ENCODE data around the gene CLINT1. TPM values are rescaled to one million over a fixed set of nuclear protein-coding genes. Genes with fewer than 3 reads are reported as not detected.
A peak's percentile ranks its signal among the peaks of the same experiment; 100 is the strongest.

The CLINT1 gene
- total RNA-seq, 1 donor from 2014 or later: 105 TPM

DNA sequence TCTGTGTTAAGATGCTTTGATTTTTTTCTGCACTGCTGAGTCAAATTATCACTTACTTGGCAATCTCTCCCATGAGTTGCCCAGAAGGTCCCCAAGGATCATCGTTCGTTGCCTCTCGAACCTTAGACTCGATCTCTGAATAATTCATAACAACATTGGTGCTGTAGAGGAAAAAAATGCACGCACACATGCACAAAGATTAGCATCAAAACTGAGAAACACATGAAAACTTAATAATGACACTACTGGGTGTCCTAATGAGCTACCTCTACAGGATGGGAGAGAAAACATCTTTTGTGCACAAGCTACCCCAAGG is 41.6 kb downstream of the CLINT1 start:
- TF ChIP-seq, protein P1, sequence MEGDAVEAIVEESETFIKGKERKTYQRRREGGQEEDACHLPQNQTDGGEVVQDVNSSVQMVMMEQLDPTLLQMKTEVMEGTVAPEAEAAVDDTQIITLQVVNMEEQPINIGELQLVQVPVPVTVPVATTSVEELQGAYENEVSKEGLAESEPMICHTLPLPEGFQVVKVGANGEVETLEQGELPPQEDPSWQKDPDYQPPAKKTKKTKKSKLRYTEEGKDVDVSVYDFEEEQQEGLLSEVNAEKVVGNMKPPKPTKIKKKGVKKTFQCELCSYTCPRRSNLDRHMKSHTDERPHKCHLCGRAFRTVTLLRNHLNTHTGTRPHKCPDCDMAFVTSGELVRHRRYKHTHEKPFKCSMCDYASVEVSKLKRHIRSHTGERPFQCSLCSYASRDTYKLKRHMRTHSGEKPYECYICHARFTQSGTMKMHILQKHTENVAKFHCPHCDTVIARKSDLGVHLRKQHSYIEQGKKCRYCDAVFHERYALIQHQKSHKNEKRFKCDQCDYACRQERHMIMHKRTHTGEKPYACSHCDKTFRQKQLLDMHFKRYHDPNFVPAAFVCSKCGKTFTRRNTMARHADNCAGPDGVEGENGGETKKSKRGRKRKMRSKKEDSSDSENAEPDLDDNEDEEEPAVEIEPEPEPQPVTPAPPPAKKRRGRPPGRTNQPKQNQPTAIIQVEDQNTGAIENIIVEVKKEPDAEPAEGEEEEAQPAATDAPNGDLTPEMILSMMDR (IDR thresholded peaks at IDR 0.05): no peak
- Mint-ChIP-seq H3K27ac (peak overlapping the region; percentile 64), H3K36me3 (ENCODE audit: low read depth) (peaks cover 49% of the 10 kb centered on the region), H3K9me3 (no peaks in the 10 kb centered on the region), H3K27me3 (no peaks in the 10 kb centered on the region), H3K4me1 (peaks cover 19% of the 10 kb centered on the region), H3K4me3 (no peak overlapping the region)
- DNase-seq (no peak), ATAC-seq (ENCODE audit: low read depth) (no peak)
- POLR2A ChIA-PET: interaction anchor here (1.1 kb wide), 1 partner anchor 177 kb away, joined by 3 read pairs; no protein-coding TSS in a partner anchor
- CTCF ChIA-PET: interaction anchor here (0.7 to 4.4 kb wide), 16 partner anchors 9 to 1315 kb away, joined by 3 to 81 read pairs (median 6); no protein-coding TSS in a partner anchor
- intact Hi-C loops (cut with micrococcal nuclease): loop anchor here (5.0 to 10.0 kb wide), 2 partner anchors 257 to 360 kb away; no protein-coding TSS in a partner anchor

DNA sequence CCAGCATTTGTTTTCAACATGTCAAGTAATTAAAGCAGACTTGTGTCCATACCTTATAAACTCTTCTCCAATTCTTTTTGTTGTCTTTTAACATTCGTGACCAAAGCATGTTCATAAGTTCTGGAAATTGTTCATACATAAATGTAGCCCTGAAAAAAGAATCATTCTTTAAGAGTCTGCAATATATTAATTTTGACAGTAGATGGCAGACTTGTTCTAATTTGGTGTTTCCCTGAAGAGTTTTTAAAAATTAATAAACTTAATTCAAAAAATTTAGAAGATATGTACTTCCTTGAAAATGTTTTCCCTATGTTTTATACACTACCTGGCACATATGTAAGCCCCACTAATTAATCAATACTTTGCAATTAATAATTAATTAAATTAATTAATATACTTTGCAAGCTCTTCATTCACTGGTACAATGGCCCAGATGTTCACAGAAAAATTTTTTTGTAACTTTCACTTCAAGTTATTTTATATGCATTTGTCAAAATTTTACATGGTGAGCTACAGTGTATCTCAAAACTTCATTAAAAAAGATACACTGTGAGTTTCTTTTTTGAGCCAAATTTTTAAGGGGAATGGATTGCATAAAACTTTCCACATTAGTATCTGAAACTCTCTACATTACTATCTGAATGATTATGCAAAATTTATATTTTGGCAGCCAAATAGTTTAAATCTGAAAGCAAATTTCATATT is 42.1 kb downstream of the CLINT1 start:
- POLR2A ChIA-PET: interaction anchor here (1.1 kb wide), 1 partner anchor 178 kb away, joined by 3 read pairs; no protein-coding TSS in a partner anchor
- no peak for DNase-seq
- Mint-ChIP-seq H3K9me3 (no peaks in the 10 kb centered on the region), H3K27ac (no peak overlapping the region), H3K27me3 (no peaks in the 10 kb centered on the region), H3K36me3 (ENCODE audit: low read depth) (peaks cover 49% of the 10 kb centered on the region), H3K4me3 (no peak overlapping the region), H3K4me1 (peaks cover 19% of the 10 kb centered on the region)
- no peak for ATAC-seq (ENCODE audit: low read depth)
- CTCF ChIA-PET: interaction anchor here (0.7 to 4.4 kb wide), 16 partner anchors 9 to 1315 kb away, joined by 3 to 81 read pairs (median 6); no protein-coding TSS in a partner anchor
- intact Hi-C loops (cut with micrococcal nuclease): loop anchor here (1.0 to 10.0 kb wide), 5 partner anchors 131 to 1316 kb away; no protein-coding TSS in a partner anchor
- TF ChIP-seq, protein P1 (IDR thresholded peaks at IDR 0.05): peak; percentile 44

DNA sequence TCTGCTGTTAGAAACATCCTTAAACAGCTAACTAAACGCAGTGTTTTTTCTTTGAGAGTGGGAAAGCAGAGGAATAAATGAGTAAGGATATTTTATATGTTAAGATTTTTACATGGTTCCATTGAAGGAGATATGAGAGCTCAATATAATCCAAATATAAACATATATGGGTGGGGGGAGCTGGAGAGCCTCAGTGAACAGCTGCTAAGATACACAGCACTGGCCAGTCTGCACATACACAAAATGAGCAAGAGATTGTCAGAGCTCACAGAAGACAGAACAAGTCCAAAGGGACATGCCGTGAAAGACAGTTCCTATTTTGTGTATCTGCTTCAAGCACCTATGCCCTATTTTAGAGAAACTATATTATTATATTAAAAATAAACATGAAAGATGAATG is 46.9 kb downstream of the CLINT1 start:
- Mint-ChIP-seq H3K27ac (no peak overlapping the region), H3K4me1 (no peaks in the 10 kb centered on the region), H3K36me3 (ENCODE audit: low read depth) (peaks cover 78% of the 10 kb centered on the region), H3K4me3 (no peak overlapping the region), H3K27me3 (no peaks in the 10 kb centered on the region), H3K9me3 (no peaks in the 10 kb centered on the region)
- intact Hi-C loops (cut with micrococcal nuclease): loop anchor here (10.0 kb wide), 1 partner anchor 263 kb away; no protein-coding TSS in a partner anchor
- POLR2A ChIA-PET: no interaction called here
- DNase-seq (no peak), ATAC-seq (ENCODE audit: low read depth) (no peak)
- TF ChIP-seq, protein P1 (IDR thresholded peaks at IDR 0.05): no peak
- CTCF ChIA-PET: interaction anchor here (0.7 to 4.6 kb wide), 5 partner anchors 8 to 1320 kb away, joined by 3 to 31 read pairs (median 6); no protein-coding TSS in a partner anchor

DNA sequence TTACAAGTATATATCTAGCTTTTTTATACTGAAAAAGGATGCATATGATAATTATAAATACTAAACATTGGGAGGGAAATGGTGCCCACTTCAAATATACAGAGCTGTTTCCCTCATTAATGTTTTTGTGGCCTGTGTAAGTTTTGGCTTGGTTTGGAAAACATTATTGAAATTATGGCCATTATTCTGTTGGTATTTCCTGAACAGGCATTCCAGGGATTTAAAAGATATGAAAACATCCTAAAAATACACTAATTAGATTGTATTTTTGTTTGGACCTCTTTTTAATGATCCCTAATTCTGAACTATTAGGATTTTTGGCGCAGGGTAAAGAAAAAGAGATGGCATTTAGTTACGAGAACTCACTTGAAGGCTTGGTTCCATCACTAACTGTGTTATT is 50.9 kb downstream of the CLINT1 start:
- Mint-ChIP-seq H3K4me1 (no peaks in the 10 kb centered on the region), H3K4me3 (no peak overlapping the region), H3K27me3 (no peaks in the 10 kb centered on the region), H3K36me3 (ENCODE audit: low read depth) (peaks cover 76% of the 10 kb centered on the region), H3K9me3 (no peaks in the 10 kb centered on the region), H3K27ac (no peak overlapping the region)
- DNase-seq (no peak), ATAC-seq (ENCODE audit: low read depth) (no peak)
- intact Hi-C loops (cut with micrococcal nuclease): no loop called here
- ChIA-PET CTCF (interaction anchor here (0.8 kb wide), 1 partner anchor 9 kb away, joined by 3 read pairs; no protein-coding TSS in a partner anchor), POLR2A (no interaction called here)
- TF ChIP-seq, protein P1 (IDR thresholded peaks at IDR 0.05): no peak

DNA sequence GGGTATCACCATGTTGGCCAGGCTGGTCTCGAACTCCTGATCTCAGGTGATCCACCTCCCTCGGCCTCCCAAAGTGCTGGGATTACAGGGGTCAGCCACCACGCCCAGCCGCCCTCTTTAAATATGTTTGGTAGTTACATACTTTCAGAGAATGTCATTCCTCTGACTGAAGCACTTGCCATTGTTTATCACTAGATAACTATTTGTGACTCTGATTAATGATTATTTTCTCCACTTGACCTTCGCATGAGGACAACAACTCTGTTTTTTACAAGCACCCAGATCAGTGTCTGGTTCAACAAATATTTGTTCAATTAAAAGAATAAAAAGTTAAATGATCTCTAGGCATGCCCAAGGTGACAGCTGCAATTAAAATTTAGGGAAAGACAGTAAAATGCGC is 56.2 kb downstream of the CLINT1 start:
- intact Hi-C loops (cut with micrococcal nuclease): no loop called here
- no peaks in the 10 kb centered on the region for H3K27me3 Mint-ChIP-seq
- DNase-seq: no peak
- no peaks in the 10 kb centered on the region for H3K4me1 Mint-ChIP-seq
- H3K27ac Mint-ChIP-seq: no peak overlapping the region
- H3K36me3 Mint-ChIP-seq (ENCODE audit: low read depth): peaks cover 55% of the 10 kb centered on the region
- CTCF ChIA-PET: no interaction called here
- no peak overlapping the region for H3K4me3 Mint-ChIP-seq
- no peaks in the 10 kb centered on the region for H3K9me3 Mint-ChIP-seq
- no peak for ATAC-seq (ENCODE audit: low read depth)
- TF ChIP-seq, protein P1 (IDR thresholded peaks at IDR 0.05): no peak
- POLR2A ChIA-PET: interaction anchor here (0.6 kb wide), 1 partner anchor 27 kb away, joined by 7 read pairs; no protein-coding TSS in a partner anchor
